ENCODE data around the gene TES.
A peak's percentile ranks its signal among the peaks of the same experiment; 100 is the strongest.

TES gene

DNA sequence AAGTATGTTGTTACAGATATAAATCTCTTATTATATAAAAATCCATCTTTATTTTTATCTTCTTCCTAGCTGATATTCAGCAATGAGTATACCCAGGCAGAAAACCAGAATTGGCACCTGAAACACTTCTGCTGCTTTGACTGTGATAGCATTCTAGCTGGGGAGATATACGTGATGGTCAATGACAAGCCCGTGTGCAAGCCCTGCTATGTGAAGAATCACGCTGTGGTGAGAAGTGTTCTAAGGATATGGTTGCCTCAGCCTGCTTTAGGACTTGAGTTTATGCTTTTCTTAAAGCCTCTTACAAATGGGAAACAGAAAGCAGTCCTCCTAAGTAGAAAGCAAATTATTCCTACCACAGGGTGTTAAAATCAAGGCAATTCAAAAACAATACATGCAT lies 41.9 kb downstream of the TES start:
- no peak for DNase-seq

DNA sequence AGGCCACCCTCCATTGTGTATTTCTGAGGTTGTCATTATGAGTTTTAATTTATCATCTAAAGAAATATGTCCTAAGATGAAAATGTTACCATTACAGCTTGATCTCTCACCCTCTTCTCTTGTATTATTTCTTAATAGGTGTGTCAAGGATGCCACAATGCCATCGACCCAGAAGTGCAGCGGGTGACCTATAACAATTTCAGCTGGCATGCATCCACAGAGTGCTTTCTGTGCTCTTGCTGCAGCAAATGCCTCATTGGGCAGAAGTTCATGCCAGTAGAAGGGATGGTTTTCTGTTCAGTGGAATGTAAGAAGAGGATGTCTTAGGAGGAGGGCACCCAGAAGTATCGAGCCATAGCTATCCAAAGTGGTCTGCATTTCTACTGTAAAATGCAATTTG lies 46.8 kb downstream of the TES start:
- no peak for DNase-seq

DNA sequence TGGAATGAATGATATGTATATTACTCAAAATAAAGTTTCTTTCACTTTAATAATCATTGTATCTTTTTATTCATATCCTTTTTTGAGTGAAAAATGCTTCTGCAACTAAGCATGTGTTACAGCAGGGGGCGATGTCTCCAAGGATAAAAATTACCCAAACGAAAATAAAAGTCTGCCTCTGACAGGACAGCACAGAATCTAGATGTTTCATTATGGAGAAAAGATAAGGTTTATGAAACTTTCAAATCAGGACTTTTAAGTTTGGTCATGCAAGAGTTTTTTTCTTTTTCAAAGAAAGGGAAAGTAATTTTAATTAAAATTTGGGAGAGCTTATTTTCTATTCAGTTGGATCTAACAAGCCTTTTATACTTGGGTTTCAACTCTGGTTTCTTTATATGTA lies 48.4 kb downstream of the TES start:
- peak; percentile 7 to 36 for DNase-seq

DNA sequence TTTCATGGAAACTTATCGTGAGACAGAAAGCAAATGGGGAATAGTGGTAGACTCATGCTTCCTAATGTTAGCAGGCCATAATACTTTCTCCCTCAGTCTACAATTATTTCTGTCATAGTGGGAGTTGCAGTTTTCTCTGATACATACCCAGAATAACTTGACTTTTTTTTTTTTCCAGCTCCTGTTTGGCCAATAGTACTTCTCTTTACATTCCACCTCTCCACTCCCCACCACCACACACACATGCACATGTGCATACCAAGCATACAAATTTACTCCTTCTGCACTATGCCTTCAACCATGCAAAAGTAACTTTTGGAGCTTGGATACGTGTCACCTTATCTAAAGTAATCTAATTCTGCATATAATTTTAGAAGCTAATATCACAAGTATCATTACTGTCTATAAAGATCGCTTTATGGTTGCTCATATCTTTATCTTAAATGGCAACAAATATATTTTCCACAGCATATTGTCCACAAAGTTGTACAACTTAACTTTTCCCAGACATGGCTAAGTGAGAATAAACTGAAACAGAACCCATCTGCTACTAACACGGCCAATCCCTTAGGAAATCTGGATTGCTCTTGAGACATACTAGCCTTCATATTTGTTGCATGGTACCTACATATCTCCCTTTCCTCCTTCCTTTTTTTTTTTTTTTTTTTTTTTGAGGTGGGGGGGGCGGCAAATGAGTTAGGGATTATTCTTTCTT lies 49.0 kb downstream of the TES start:
- no peak for DNase-seq

DNA sequence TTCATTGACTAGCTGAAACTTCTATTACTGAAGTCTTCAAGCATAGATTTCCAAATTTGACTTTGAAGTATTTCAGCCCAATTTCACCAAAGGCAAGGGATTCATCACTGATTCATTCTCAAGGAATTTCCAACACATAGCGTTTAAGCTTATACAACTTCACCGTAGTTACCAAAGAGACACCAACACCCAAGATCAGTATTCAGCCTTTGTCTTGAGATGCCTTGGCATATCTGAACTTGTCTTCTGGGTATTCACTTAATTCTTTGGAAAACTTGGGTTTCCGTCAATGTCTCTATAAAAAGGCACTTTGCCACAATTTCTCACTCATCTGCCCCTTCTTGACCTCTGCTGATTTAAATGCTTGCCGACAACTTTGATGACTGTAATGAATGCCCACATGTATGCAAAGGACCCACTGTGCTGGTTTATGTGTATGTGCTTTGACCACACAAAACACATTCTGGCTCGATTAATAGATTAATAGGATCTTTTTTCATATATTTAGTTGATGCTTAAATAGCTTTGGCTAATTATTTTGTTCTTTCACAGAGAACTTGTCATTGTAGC lies 49.6 kb downstream of the TES start:
- no peak for DNase-seq

DNA sequence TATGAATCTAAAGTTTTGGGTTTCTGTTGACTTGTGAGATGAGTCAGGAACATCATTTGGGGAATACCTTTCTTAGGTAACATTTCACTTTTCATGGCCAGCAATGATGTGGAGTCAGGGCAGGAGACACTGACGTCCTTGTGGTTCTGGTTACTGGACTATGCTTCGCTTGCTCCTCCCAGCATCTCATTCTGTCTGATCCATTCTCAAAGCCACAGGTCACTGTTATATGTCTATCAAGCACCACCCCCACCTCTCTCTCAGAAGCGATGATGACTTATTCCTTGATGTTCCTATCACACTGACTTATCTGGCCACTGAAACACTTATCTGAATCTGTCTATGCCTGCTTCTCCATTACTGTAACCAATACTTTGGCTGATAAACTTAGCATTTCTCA lies 51.6 kb downstream of the TES start:
- DNase-seq: no peak

DNA sequence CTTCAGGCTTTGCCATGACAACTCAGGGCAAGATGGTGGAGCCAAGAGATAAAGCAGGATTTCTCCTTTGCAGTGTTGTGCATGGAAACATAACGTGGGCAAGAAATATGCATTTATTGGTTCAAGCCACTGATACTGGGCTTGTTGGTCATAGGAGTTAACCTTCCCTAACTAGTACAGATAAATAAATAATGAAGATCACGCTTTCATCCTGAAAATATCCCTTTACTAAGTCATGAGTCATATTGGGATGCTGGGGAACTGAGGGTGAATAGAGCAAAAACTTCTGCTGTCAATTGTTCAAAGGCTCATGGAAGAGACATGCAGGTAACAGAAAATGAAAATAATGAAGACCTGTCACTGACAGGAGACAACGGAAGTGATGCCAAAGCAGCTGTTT lies 55.5 kb downstream of the TES start:
- no peak for DNase-seq

GRCh38 chr7:116269466-116269865 lies 59.1 kb downstream of the TES start:
- no peak for DNase-seq

- no peak for DNase-seq
Measured at GRCh38 chr7:116271161-116271913, 61.0 kb downstream of the TES start.

GRCh38 chr7:116271963-116272886 lies 61.9 kb downstream of the TES start:
- no peak for DNase-seq

GRCh38 chr7:116273283-116273917 lies 63.1 kb downstream of the TES start:
- no peak for DNase-seq

DNA sequence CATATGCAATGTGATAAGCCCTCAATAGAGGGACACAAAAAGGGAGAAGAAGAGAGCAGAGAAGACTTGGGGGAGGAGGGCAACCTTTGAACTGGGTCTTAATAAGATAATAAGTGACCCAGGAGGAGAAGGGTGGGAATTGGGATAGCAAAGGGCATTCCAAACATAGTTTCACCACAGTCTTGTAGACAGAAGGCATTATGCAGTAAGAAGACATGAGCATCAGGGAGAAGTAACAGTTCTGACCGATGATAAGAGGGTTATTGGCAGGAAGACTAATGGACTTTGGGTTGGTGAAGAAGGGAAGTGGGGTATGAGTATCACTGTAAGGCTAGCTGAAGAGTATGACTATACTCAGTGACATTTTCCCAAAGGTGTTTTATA lies 63.6 kb downstream of the TES start:
- DNase-seq: no peak

GRCh38 chr7:116277070-116277469 lies 66.7 kb downstream of the TES start:
- no peak for DNase-seq

- DNase-seq: no peak
Measured at GRCh38 chr7:116279217-116279616, 68.9 kb downstream of the TES start.

GRCh38 chr7:116280803-116281202 lies 70.5 kb downstream of the TES start:
- DNase-seq: no peak

DNA sequence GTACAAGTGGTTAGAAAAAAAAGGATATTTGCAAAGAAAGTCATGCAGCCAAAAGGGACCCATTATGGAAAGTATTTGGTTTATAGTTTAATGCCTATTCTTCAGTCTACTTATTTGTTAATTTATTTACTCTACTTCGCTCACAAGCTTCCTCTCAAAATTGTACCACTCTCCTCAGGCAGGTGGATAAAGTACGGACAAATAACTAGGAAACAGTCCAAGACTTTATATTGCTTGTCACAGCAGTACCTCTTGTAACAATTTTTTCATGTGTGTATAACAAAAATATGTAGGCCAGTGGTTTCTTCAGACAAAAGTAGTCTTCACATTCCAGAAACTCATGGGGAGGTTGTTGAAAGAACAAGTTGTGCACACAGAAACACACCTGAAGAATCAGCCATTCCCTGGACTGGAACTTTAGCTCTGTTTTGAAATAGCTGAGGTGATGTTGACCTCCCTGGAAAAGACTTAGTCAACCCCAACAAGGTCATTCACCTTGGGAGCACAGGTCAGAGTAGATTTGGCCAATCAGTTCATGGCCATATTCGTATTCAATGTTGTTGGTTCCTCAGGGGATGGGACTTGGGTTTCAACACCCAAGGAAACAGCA lies 73.4 kb downstream of the TES start:
- no peak for DNase-seq

DNA sequence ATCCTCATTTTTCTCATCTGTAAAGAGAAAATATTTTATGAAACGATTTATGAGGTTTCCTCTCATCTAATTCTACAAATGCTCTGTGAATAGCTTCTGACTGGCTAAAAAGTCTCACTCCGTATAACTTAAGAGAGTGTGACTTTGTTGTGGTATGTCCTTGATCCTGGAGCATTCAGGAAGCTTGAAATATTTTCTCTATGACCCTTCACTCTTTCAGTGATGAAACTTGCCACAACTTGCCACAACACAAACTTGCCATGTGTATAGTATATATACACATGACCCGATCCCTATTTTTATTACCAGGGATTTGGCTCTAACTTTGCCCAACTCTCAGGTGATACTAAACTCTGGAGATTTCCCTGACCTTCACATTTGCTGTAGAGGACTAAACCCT lies 74.1 kb downstream of the TES start:
- no peak for DNase-seq

DNA sequence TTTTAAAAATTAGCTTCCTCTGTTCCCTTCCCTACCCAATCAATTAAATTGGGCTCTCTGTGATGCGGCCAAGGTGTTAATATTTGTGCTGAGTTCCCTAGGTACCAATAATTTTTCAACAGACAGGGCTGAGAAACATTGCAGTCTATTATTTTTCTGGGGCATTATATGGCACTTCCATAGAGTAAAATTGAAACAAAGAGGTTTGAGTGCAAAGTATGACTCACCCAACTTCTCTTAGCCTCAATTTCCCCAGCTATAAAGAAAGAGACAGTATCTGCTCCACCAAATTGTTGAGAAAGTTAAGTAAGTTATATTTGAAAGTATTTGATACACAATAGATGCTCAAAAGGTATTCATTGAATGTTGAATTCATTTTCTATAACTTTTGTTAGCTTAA lies 74.9 kb downstream of the TES start:
- no peak for DNase-seq

DNA sequence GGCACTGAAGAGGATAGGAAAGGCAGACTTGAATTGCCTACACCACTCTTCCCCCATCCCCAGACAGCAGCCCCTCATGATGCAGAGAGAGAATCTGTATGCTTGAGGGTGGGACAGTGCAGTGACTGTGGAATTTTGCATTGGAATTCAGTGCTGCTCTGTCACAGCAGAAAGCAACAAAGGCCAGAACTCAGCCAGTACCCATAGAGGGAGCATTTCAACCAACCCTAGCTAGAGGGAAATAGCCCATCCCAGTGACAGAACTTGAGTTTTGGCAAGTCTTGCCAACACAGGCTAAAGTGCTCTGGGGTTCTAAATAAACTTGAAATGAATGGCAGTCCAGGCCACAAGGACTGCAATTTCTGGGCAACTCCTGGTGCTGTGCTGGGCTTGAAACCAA lies 80.4 kb downstream of the TES start:
- DNase-seq: no peak

GRCh38 chr7:116291937-116292336 lies 81.6 kb downstream of the TES start:
- DNase-seq: no peak

DNA sequence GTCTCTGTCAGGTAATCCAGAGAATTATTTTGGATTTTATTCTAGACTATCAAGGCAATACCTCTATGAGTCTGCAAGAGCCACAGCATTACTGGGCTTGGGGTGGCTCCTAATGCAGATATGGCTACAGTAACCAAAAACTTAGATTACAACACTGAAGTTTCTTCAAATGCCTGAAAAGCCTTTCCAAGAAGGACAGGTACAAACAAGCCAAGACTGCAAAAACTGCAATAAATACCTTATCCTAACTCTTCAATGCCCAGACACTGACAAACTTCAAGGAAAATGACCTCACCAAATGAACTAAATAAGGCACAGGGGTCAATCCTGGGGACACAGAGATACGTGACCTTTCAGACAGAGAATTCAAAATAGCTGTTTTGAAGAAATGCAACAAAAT lies 82.0 kb downstream of the TES start:
- DNase-seq: no peak

DNA sequence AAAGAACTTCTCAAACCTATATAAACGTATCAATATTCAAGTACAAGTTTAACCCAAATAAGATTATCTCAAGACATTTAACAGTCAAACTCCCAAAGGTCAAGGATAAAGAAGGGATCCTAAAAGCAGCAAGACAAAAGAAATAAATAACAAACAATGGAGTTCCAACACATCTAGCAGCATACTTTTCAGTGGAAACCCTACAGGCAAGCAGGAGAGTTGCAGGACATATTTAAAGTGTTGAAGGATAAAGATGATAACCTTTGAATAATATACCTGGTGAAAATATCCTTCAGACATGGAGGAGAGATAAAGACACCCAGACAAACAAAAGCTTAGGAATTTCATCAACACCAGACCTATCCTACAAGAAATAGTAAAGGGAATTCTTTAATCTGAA lies 82.8 kb downstream of the TES start:
- DNase-seq: no peak
